H1 (cell line): Measurements from ENCODE around the gene DUSP11. TPM values are rescaled to one million over a fixed set of nuclear protein-coding genes. Genes with fewer than 3 reads are reported as not detected.

Experiments
- ATF2 ChIP-seq: IDR thresholded peaks from 2 replicates; pipeline ENCODE4 v1.6.1; 2012; ENCODE audit warnings: low read length, inconsistent platforms
- CTCF ChIP-seq, 3 experiments: IDR thresholded peaks; 1 replicate in 2 of 3; 2 replicates in 1 of 3; pipeline versions ENCODE4 v1.5.1 to v1.6.1; 2011; ENCODE audit warnings: low read length in 3 of 3, mild to moderate bottlenecking in 3 of 3, inconsistent platforms in 2 of 3, low read depth in 1 of 3, moderate library complexity in 1 of 3; ENCODE audit not compliant: insufficient read depth in 1 of 3; ENCODE audit errors: control extremely low read depth in 1 of 3
- EP300 ChIP-seq, 2 experiments: IDR thresholded peaks; 1 replicate in 1 of 2; 2 replicates in 1 of 2; pipeline ENCODE4 v1.6.1; 2011 to 2012; ENCODE audit warnings: low read depth in 2 of 2, low read length in 2 of 2, mild to moderate bottlenecking in 2 of 2, borderline replicate concordance in 1 of 2, inconsistent platforms in 1 of 2, moderate library complexity in 1 of 2
- FOSL1 ChIP-seq: IDR thresholded peaks from 2 replicates; pipeline ENCODE4 v1.6.1; 2011; ENCODE audit warnings: mild to moderate bottlenecking, low read depth, low read length, moderate library complexity; ENCODE audit not compliant: insufficient read depth
- HDAC2 ChIP-seq, 2 experiments: fragments of 300-600 bp in 1 of 2; sonication (generic) in 1 of 2; IDR thresholded peaks; 2 replicates each; pipeline ENCODE4 v1.6.1; 2011 to 2012; ENCODE audit warnings: low read depth in 2 of 2, low read length in 2 of 2, mild to moderate bottlenecking in 2 of 2, moderate library complexity in 2 of 2, borderline replicate concordance in 1 of 2, inconsistent platforms in 1 of 2
- MAX ChIP-seq: IDR thresholded peaks from 2 replicates; pipeline ENCODE4 v1.6.1; 2012; ENCODE audit warnings: inconsistent platforms
- NRF1 ChIP-seq: IDR thresholded peaks from 2 replicates; pipeline ENCODE4 v1.6.1; 2011; ENCODE audit warnings: mild to moderate bottlenecking, low read depth, low read length, improper control_type of control experiment
- PHF8 ChIP-seq: fragments of 200-600 bp; sonication (generic); conservative IDR thresholded peaks from 2 replicates; pipeline ENCODE4 v1.7.1; 2012; ENCODE audit warnings: low read depth, mild to moderate bottlenecking, inconsistent platforms, low read length, moderate library complexity
- POLR2A ChIP-seq, 2 experiments: IDR thresholded peaks; 1 replicate in 1 of 2; 2 replicates in 1 of 2; pipeline ENCODE4 v1.6.1; 2011; ENCODE audit warnings: low read depth in 2 of 2, low read length in 2 of 2, mild to moderate bottlenecking in 2 of 2; ENCODE audit errors: control extremely low read depth in 1 of 2
- RAD21 ChIP-seq, 2 experiments: IDR thresholded peaks in 1 of 2; conservative IDR thresholded peaks in 1 of 2; 2 replicates each; pipeline ENCODE4 v1.6.1; 2011; ENCODE audit warnings: low read depth in 2 of 2, low read length in 2 of 2, improper control_type of control experiment in 1 of 2, inconsistent platforms in 1 of 2, mild to moderate bottlenecking in 1 of 2, moderate library complexity in 1 of 2
- RBBP5 ChIP-seq: IDR thresholded peaks from 2 replicates; pipeline ENCODE4 v1.7.1; 2012; ENCODE audit warnings: low read depth, mild to moderate bottlenecking, inconsistent platforms, low read length, moderate library complexity, borderline replicate concordance
- SIN3A ChIP-seq, 2 experiments: IDR thresholded peaks in 1 of 2; conservative IDR thresholded peaks in 1 of 2; 2 replicates each; pipeline ENCODE4 v1.6.1; 2011 to 2012; ENCODE audit warnings: low read length in 2 of 2, improper control_type of control experiment in 1 of 2, low read depth in 1 of 2, mild to moderate bottlenecking in 1 of 2
- SIX5 ChIP-seq: IDR thresholded peaks from 2 replicates; pipeline ENCODE4 v1.6.1; 2011; ENCODE audit warnings: mild to moderate bottlenecking, low read depth, low read length
- SP2 ChIP-seq: IDR thresholded peaks from 2 replicates; pipeline ENCODE4 v1.6.1; 2012; ENCODE audit warnings: mild to moderate bottlenecking, low read length, inconsistent platforms
- TAF1 ChIP-seq: IDR thresholded peaks from 2 replicates; pipeline ENCODE4 v1.6.1; 2011; ENCODE audit warnings: mild to moderate bottlenecking, low read depth, low read length
- TBP ChIP-seq: IDR thresholded peaks from 2 replicates; pipeline ENCODE4 v1.6.1; 2011; ENCODE audit warnings: low read depth, low read length, improper control_type of control experiment
- TCF12 ChIP-seq: IDR thresholded peaks from 2 replicates; pipeline ENCODE4 v1.6.1; 2011; ENCODE audit warnings: low read depth, mild to moderate bottlenecking, low read length
- polyA plus RNA-seq, 7 experiments: library from polyadenylated mRNA; depleted of rRNA in 3 of 7; stranded (reverse) in 5 of 7; unstranded in 2 of 7; fragments of >200 nt in 5 of 7; fragments of 200-250 nt in 2 of 7; gene quantifications; 1 replicate in 5 of 7; 2 replicates in 1 of 7; 4 replicates in 1 of 7; pipeline versions ENCODE4 v1.2.1 to v1.2.3, GENCODE V29; 2011 to 2013; ENCODE audit warnings: missing spikeins in 2 of 7, mixed read lengths in 2 of 7
- total RNA-seq: library from RNA; stranded (reverse); fragmentation: NEBNext Ultra II Directional; extraction: Animal tissue kit (Norgen Biotek cat#: 25700); gene quantifications from 2 replicates; pipeline ENCODE4 v1.2.1, GENCODE V29; 2021

The DUSP11 gene
- total and polyA plus RNA-seq, 2 of the 8 experiments (the other 6 are each of a cell fraction or from before 2014, with no cell fraction given), result 12.2 to 19.1 TPM

GRCh38 chr2:73779467-73780236 lies at the start of gene DUSP11 (continued):
- no peak for TF ChIP-seq HDAC2 (IDR thresholded peaks at IDR 0.05; ENCODE audit: borderline replicate concordance in 1 of 2, low read depth in 2 of 2, low read length in 2 of 2)
- peak; percentile 30 to 72; a peak in 2 of 4 replicates for TF ChIP-seq SIN3A (conservative IDR thresholded peaks at IDR 0.05 in 1 of 2, IDR thresholded peaks at IDR 0.05 in 1 of 2; ENCODE audit: low read depth in 1 of 2, low read length in 2 of 2)
- TF ChIP-seq RBBP5, result peak; percentile 81
- TF ChIP-seq CTCF (IDR thresholded peaks at IDR 0.05; ENCODE audit: control extremely low read depth in 1 of 3, insufficient read depth in 1 of 3, low read depth in 1 of 3, low read length in 3 of 3), result peak; percentile 74 to 98 (median 76)
- peak; percentile 82 for TF ChIP-seq MAX
- no peak for TF ChIP-seq EP300 (IDR thresholded peaks at IDR 0.05; ENCODE audit: borderline replicate concordance in 1 of 2, low read depth in 2 of 2, low read length in 2 of 2)
- peak; percentile 83 for TF ChIP-seq TAF1
- no peak for TF ChIP-seq TCF12
- peak; percentile 75 for TF ChIP-seq TBP
- TF ChIP-seq FOSL1, result no peak
- 0 out of 2 replicates have a peak, but pooled peaks have one; percentile 6 for TF ChIP-seq ATF2
- no peak for TF ChIP-seq SP2
- TF ChIP-seq PHF8, result peak; percentile 90
- peak; percentile 76 to 78 for TF ChIP-seq POLR2A (IDR thresholded peaks at IDR 0.05; ENCODE audit: control extremely low read depth in 1 of 2, low read depth in 2 of 2, low read length in 2 of 2)
- TF ChIP-seq NRF1, result peak; percentile 62
- no peak for TF ChIP-seq SIX5
- peak; percentile 44 to 54 for TF ChIP-seq RAD21 (IDR thresholded peaks at IDR 0.05 in 1 of 2, conservative IDR thresholded peaks at IDR 0.05 in 1 of 2; ENCODE audit: low read depth in 2 of 2, low read length in 2 of 2)
